HEK293T (cell line): ENCODE data around the gene HOXA6.

Experiments
- BHLHE40 ChIP-seq: fragments of 450-650 bp; IDR thresholded peaks from 2 replicates; pipeline ENCODE4 v1.6.1; 2016; ENCODE audit warnings: mild to moderate bottlenecking, moderate library complexity, borderline replicate concordance
- NFRKB ChIP-seq: fragments of 450-650 bp; IDR thresholded peaks from 2 replicates; pipeline ENCODE4 v1.6.1; 2016; ENCODE audit warnings: mild to moderate bottlenecking, moderate library complexity

GRCh38 chr7:27099453-27100370 lies 47.9 kb downstream of the HOXA6 start:
- no peak for TF ChIP-seq NFRKB
- no peak for TF ChIP-seq BHLHE40
